ENCODE results near the gene CKB.

The CKB gene

GRCh38 chr14:103491691-103492090 lies 30.9 kb downstream of the CKB start:
- peak overlapping the region; percentile 21 for H3K27ac Mint-ChIP-seq
- H3K4me1 Mint-ChIP-seq: no peaks in the 10 kb centered on the region
- H3K9me3 Mint-ChIP-seq: no peaks in the 10 kb centered on the region
- no peaks in the 10 kb centered on the region for H3K27me3 Mint-ChIP-seq
- no peak overlapping the region for H3K4me3 Mint-ChIP-seq
- DNase-seq (ENCODE audit: low spot score in 2 of 2): no peak
- peaks cover 16% of the 10 kb centered on the region for H3K36me3 Mint-ChIP-seq
- no peak for ATAC-seq (ENCODE audit: low read depth)

GRCh38 chr14:103489621-103490020 lies 33.0 kb downstream of the CKB start:
- no peaks in the 10 kb centered on the region for H3K27me3 Mint-ChIP-seq
- no peaks in the 10 kb centered on the region for H3K9me3 Mint-ChIP-seq
- DNase-seq (ENCODE audit: low spot score in 2 of 2) (no peak), ATAC-seq (ENCODE audit: low read depth) (no peak)
- H3K4me1 Mint-ChIP-seq: no peaks in the 10 kb centered on the region
- H3K27ac Mint-ChIP-seq: no peak overlapping the region
- peaks cover 16% of the 10 kb centered on the region for H3K36me3 Mint-ChIP-seq
- no peak overlapping the region for H3K4me3 Mint-ChIP-seq

- DNase-seq (ENCODE audit: low spot score in 2 of 2): no peak
- H3K36me3 Mint-ChIP-seq: peaks cover 16% of the 10 kb centered on the region
- no peaks in the 10 kb centered on the region for H3K27me3 Mint-ChIP-seq
- H3K9me3 Mint-ChIP-seq: no peaks in the 10 kb centered on the region
- H3K4me3 Mint-ChIP-seq: no peak overlapping the region
- ATAC-seq (ENCODE audit: low read depth): no peak
- H3K27ac Mint-ChIP-seq: no peak overlapping the region
- H3K4me1 Mint-ChIP-seq: no peaks in the 10 kb centered on the region
These were observed 33.7 kb downstream of the CKB start for GRCh38 chr14:103488960-103489359.

GRCh38 chr14:103488071-103488470 lies 34.6 kb downstream of the CKB start:
- Mint-ChIP-seq H3K27ac (no peak overlapping the region), H3K9me3 (no peaks in the 10 kb centered on the region), H3K27me3 (no peaks in the 10 kb centered on the region), H3K36me3 (peaks cover 18% of the 10 kb centered on the region), H3K4me1 (no peaks in the 10 kb centered on the region), H3K4me3 (no peak overlapping the region)
- ATAC-seq (ENCODE audit: low read depth): no peak
- DNase-seq (ENCODE audit: low spot score in 2 of 2): no peak

GRCh38 chr14:103485504-103485903 lies 37.1 kb downstream of the CKB start:
- DNase-seq (ENCODE audit: low spot score in 2 of 2) (no peak), ATAC-seq (ENCODE audit: low read depth) (no peak)
- Mint-ChIP-seq H3K27ac (no peak overlapping the region), H3K4me1 (peaks cover 10% of the 10 kb centered on the region), H3K9me3 (no peaks in the 10 kb centered on the region), H3K27me3 (no peaks in the 10 kb centered on the region), H3K4me3 (no peak overlapping the region), H3K36me3 (peaks cover 12% of the 10 kb centered on the region)

- peaks cover 14% of the 10 kb centered on the region for H3K36me3 Mint-ChIP-seq
- H3K4me3 Mint-ChIP-seq: no peak overlapping the region
- no peak overlapping the region for H3K27ac Mint-ChIP-seq
- ATAC-seq (ENCODE audit: low read depth): no peak
- no peaks in the 10 kb centered on the region for H3K27me3 Mint-ChIP-seq
- no peaks in the 10 kb centered on the region for H3K9me3 Mint-ChIP-seq
- H3K4me1 Mint-ChIP-seq: peaks cover 10% of the 10 kb centered on the region
- no peak for DNase-seq (ENCODE audit: low spot score in 2 of 2)
These were observed 39.0 kb downstream of the CKB start for GRCh38 chr14:103483600-103483999.

- Mint-ChIP-seq H3K27me3 (no peaks in the 10 kb centered on the region), H3K36me3 (peaks cover 19% of the 10 kb centered on the region), H3K27ac (peak overlapping the region; percentile 8), H3K9me3 (no peaks in the 10 kb centered on the region), H3K4me1 (peaks cover 10% of the 10 kb centered on the region), H3K4me3 (peak overlapping the region; percentile 6)
- peak in 1 of 2 donors; percentile 47 for DNase-seq (ENCODE audit: low spot score in 2 of 2)
- ATAC-seq (ENCODE audit: low read depth): peak; percentile 98
These were observed 42.0 kb downstream of the CKB start for GRCh38 chr14:103480595-103480994.

- Mint-ChIP-seq H3K27ac (no peak overlapping the region), H3K27me3 (no peaks in the 10 kb centered on the region), H3K36me3 (peaks cover 21% of the 10 kb centered on the region), H3K9me3 (no peaks in the 10 kb centered on the region), H3K4me1 (peaks cover 10% of the 10 kb centered on the region), H3K4me3 (no peak overlapping the region)
- ATAC-seq (ENCODE audit: low read depth) (no peak), DNase-seq (ENCODE audit: low spot score in 2 of 2) (no peak)
These were observed 46.0 kb downstream of the CKB start for GRCh38 chr14:103476631-103477030.

- Mint-ChIP-seq H3K36me3 (peaks cover 22% of the 10 kb centered on the region), H3K27me3 (no peaks in the 10 kb centered on the region), H3K4me1 (peaks cover 6% of the 10 kb centered on the region), H3K4me3 (no peak overlapping the region), H3K27ac (peak overlapping the region; percentile 4), H3K9me3 (no peaks in the 10 kb centered on the region)
- ATAC-seq (ENCODE audit: low read depth): no peak
- DNase-seq (ENCODE audit: low spot score in 2 of 2): no peak
These were observed 46.6 kb downstream of the CKB start for GRCh38 chr14:103476065-103476464.

- no peak for DNase-seq (ENCODE audit: low spot score in 2 of 2)
- Mint-ChIP-seq H3K9me3 (no peaks in the 10 kb centered on the region), H3K36me3 (peaks cover 26% of the 10 kb centered on the region), H3K4me1 (no peaks in the 10 kb centered on the region), H3K27ac (no peak overlapping the region), H3K4me3 (no peak overlapping the region), H3K27me3 (no peaks in the 10 kb centered on the region)
- ATAC-seq (ENCODE audit: low read depth): no peak
These were observed 47.7 kb downstream of the CKB start for GRCh38 chr14:103474893-103475292.

- peaks cover 29% of the 10 kb centered on the region for H3K36me3 Mint-ChIP-seq
- no peak for DNase-seq (ENCODE audit: low spot score in 2 of 2)
- H3K27ac Mint-ChIP-seq: peak overlapping the region; percentile 51
- no peak for ATAC-seq (ENCODE audit: low read depth)
- H3K9me3 Mint-ChIP-seq: no peaks in the 10 kb centered on the region
- H3K4me3 Mint-ChIP-seq: no peak overlapping the region
- no peaks in the 10 kb centered on the region for H3K4me1 Mint-ChIP-seq
- H3K27me3 Mint-ChIP-seq: no peaks in the 10 kb centered on the region
These were observed 49.7 kb downstream of the CKB start for GRCh38 chr14:103472939-103473338.
